Bronchial epithelial cell (primary cell): ENCODE results near the gene VGLL4. TPM values are rescaled to one million over a fixed set of nuclear protein-coding genes. Genes with fewer than 3 reads are reported as not detected.
A peak's percentile ranks its signal among the peaks of the same experiment; 100 is the strongest.

ENCODE experiments used
- DNase-seq: peaks from one replicate; pipeline ENCODE4 v3.0.0-alpha.2; 2010; ENCODE audit warnings: low read depth
- FAIRE-seq: peaks from 2 replicates; lab custom pipeline; 2011; peaks lifted over from hg19 to GRCh38; lab: Jason Lieb, UNC
- H3K27me3 ChIP-seq: 2 replicates; pipeline ENCODE4 v1.5.1; 2011; ENCODE audit warnings: low read length; ENCODE audit not compliant: control insufficient read depth, insufficient read depth
- H3K36me3 ChIP-seq: 2 replicates; pipeline ENCODE4 v1.5.1; 2011; ENCODE audit warnings: low read length; ENCODE audit not compliant: control insufficient read depth, insufficient read depth
- H3K4me3 ChIP-seq: 2 replicates; pipeline ENCODE4 v1.5.1; 2011; ENCODE audit warnings: mild to moderate bottlenecking, low read depth, low read length, control low read depth
- total RNA-seq: library from RNA; depleted of rRNA; stranded (reverse); fragments of >200 nt; gene quantifications from 2 replicates; pipeline ENCODE4 v1.2.1, GENCODE V29; 2014
- TF ChIP-seq, protein P1 (sequence below): IDR thresholded peaks from 2 replicates; pipeline ENCODE4 v1.5.1; 2011; ENCODE audit warnings: mild to moderate bottlenecking, moderate library complexity, low read length, control low read depth, inconsistent platforms; ENCODE audit not compliant: insufficient read depth, severe bottlenecking

VGLL4 gene
- total RNA-seq, 1 donor from 2014 or later = 32.6 TPM

DNA sequence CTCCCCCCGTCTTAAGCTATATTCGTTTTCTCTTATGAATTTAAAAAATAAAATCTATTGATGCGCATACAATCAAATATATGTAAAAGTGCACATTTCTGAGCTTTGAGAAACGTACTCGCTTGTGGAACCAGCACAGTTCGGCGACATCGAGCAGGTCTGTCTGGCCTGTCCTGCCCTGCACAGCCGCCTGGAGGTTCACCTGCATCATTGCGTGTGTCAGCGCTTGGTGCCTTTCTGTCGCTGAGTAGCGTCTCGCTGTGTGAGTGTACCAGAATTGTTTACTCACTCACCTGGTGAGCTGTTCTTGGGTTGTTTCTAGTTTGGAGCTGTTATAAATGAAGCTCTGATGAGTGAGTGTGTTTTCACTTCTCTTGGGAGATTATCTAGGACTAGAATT, 104.0 kb downstream of the VGLL4 start:
- FAIRE-seq = no peak

GRCh38 chr3:11539218-11539617, 104.5 kb downstream of the VGLL4 start:
- FAIRE-seq (no peak), DNase-seq (no peak)
- Histone ChIP-seq H3K36me3 (no peaks in the 10 kb centered on the region), H3K4me3 (no peak overlapping the region), H3K27me3 (no peaks in the 10 kb centered on the region)
- TF ChIP-seq, protein P1, sequence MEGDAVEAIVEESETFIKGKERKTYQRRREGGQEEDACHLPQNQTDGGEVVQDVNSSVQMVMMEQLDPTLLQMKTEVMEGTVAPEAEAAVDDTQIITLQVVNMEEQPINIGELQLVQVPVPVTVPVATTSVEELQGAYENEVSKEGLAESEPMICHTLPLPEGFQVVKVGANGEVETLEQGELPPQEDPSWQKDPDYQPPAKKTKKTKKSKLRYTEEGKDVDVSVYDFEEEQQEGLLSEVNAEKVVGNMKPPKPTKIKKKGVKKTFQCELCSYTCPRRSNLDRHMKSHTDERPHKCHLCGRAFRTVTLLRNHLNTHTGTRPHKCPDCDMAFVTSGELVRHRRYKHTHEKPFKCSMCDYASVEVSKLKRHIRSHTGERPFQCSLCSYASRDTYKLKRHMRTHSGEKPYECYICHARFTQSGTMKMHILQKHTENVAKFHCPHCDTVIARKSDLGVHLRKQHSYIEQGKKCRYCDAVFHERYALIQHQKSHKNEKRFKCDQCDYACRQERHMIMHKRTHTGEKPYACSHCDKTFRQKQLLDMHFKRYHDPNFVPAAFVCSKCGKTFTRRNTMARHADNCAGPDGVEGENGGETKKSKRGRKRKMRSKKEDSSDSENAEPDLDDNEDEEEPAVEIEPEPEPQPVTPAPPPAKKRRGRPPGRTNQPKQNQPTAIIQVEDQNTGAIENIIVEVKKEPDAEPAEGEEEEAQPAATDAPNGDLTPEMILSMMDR = no peak

More for the DNA sequence above, 104.0 kb downstream of the VGLL4 start:
- Histone ChIP-seq H3K36me3 (no peaks in the 10 kb centered on the region), H3K4me3 (no peak overlapping the region), H3K27me3 (no peaks in the 10 kb centered on the region)
- peak; percentile 25 for DNase-seq
- TF ChIP-seq, protein P1 = peak; percentile 26

DNA sequence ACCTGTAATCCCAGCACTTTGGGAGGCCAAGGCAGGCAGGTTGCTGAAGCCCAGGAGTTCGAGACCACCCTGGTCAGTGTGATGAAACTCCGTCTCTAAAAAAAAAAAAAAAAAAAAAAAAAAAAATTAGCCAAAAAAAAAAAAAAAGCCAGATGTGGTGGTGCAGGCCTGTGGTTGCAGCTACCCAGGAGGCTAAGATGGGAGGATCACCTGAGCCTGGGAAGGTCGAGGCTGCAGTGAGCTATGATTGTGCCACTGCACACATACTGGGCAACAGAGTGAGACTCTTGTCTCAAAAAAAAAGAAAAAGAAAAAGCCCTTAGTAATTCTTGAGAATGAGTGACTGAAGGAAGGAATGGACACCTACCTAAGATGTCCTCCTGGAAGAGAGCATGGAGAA, 105.1 kb downstream of the VGLL4 start:
- DNase-seq = no peak
- TF ChIP-seq, protein P1 = no peak
- no peaks in the 10 kb centered on the region for H3K36me3 ChIP-seq
- no peaks in the 10 kb centered on the region for H3K27me3 ChIP-seq
- H3K4me3 ChIP-seq = no peak overlapping the region
- FAIRE-seq = no peak

- Histone ChIP-seq H3K4me3 (no peak overlapping the region), H3K27me3 (no peaks in the 10 kb centered on the region), H3K36me3 (no peaks in the 10 kb centered on the region)
- DNase-seq (no peak), FAIRE-seq (no peak)
- TF ChIP-seq, protein P1 = no peak
These were observed 106.6 kb downstream of the VGLL4 start for GRCh38 chr3:11536936-11537612.

- H3K27me3 ChIP-seq = no peaks in the 10 kb centered on the region
- DNase-seq = no peak
- no peaks in the 10 kb centered on the region for H3K36me3 ChIP-seq
- no peak for FAIRE-seq
- H3K4me3 ChIP-seq = no peak overlapping the region
- TF ChIP-seq, protein P1 = no peak
These were observed 107.4 kb downstream of the VGLL4 start for GRCh38 chr3:11536132-11536935.
